ENCODE data around the gene UPK1A. TPM values are rescaled to one million over a fixed set of nuclear protein-coding genes. Genes with fewer than 3 reads are reported as not detected.

The UPK1A gene
- total and polyA plus RNA-seq, 4 donors: 0.03 TPM; not detected in 3

GRCh38 chr19:35663981-35664380 lies 2.3 kb upstream of the UPK1A start:
- H3K36me3 ChIP-seq (ENCODE audit: control insufficient read depth in 4 of 4, insufficient read depth in 4 of 4, low read length in 4 of 4): peaks cover 9 to 13% (median 10%) of the 10 kb centered on the region in 4 donors

GRCh38 chr19:35665157-35665556 lies 1.2 kb upstream of the UPK1A start:
- no peak for TF ChIP-seq CTCF (IDR thresholded peaks at IDR 0.05; ENCODE audit: control extremely low read depth, extremely low read depth)
- H3K4me3 ChIP-seq: no peak overlapping the region
- DNase-seq (no peak), ATAC-seq (ENCODE audit: insufficient read depth, low FRiP score) (no peak)
- H3K9ac ChIP-seq (ENCODE audit: insufficient read depth in 1 of 2, low read length in 2 of 2): no peak overlapping the region
- no peak overlapping the region for H3K27ac ChIP-seq (ENCODE audit: low read depth in 1 of 2, low read length in 1 of 2)
- H3K36me3 ChIP-seq (ENCODE audit: control insufficient read depth in 4 of 4, insufficient read depth in 4 of 4, low read length in 4 of 4): peaks cover 5 to 10% (median 7%) of the 10 kb centered on the region in 4 donors
- no peaks in the 10 kb centered on the region for H3K9me3 ChIP-seq (ENCODE audit: control insufficient read depth in 4 of 4, insufficient read depth in 3 of 4, low read length in 3 of 4)
- H3K4me1 ChIP-seq (ENCODE audit: control insufficient read depth in 5 of 5, insufficient read depth in 5 of 5, low read length in 5 of 5): no peaks in the 10 kb centered on the region
- WGBS, 2 donors: 93 to 94% methylated on average over 24 of the region's 24 CpGs
- peaks cover 0 to 2% (median 0%) of the 10 kb centered on the region in 3 donors for H3K27me3 ChIP-seq (ENCODE audit: control insufficient read depth in 3 of 3, insufficient read depth in 3 of 3, low read length in 2 of 3)

More at GRCh38 chr19:35663981-35664380, 2.3 kb upstream of the UPK1A start:
- Histone ChIP-seq H3K9me3 (ENCODE audit: control insufficient read depth in 4 of 4, insufficient read depth in 3 of 4, low read length in 3 of 4) (no peaks in the 10 kb centered on the region), H3K27ac (ENCODE audit: low read depth in 1 of 2, low read length in 1 of 2) (no peak overlapping the region), H3K9ac (ENCODE audit: insufficient read depth in 1 of 2, low read length in 2 of 2) (no peak overlapping the region), H3K4me1 (ENCODE audit: control insufficient read depth in 5 of 5, insufficient read depth in 5 of 5, low read length in 5 of 5) (no peaks in the 10 kb centered on the region), H3K27me3 (ENCODE audit: control insufficient read depth in 3 of 3, insufficient read depth in 3 of 3, low read length in 2 of 3) (no peaks in the 10 kb centered on the region), H3K4me3 (no peak overlapping the region)
- no peak for ATAC-seq (ENCODE audit: insufficient read depth, low FRiP score)
- no peak for TF ChIP-seq CTCF (IDR thresholded peaks at IDR 0.05; ENCODE audit: control extremely low read depth, extremely low read depth)
- WGBS, 2 donors: 88 to 95% methylated on average over 3 of the region's 3 CpGs
- DNase-seq: no peak

GRCh38 chr19:35665604-35666003 lies 713 bp upstream of the UPK1A start:
- H3K9ac ChIP-seq (ENCODE audit: insufficient read depth in 1 of 2, low read length in 2 of 2): no peak overlapping the region
- H3K4me1 ChIP-seq (ENCODE audit: control insufficient read depth in 5 of 5, insufficient read depth in 5 of 5, low read length in 5 of 5): no peaks in the 10 kb centered on the region
- 82 to 83% methylated on average over 7 of the region's 7 CpGs for WGBS, 2 donors
- peaks cover 5 to 10% (median 7%) of the 10 kb centered on the region in 4 donors for H3K36me3 ChIP-seq (ENCODE audit: control insufficient read depth in 4 of 4, insufficient read depth in 4 of 4, low read length in 4 of 4)
- no peaks in the 10 kb centered on the region for H3K9me3 ChIP-seq (ENCODE audit: control insufficient read depth in 4 of 4, insufficient read depth in 3 of 4, low read length in 3 of 4)
- DNase-seq (no peak), ATAC-seq (ENCODE audit: insufficient read depth, low FRiP score) (no peak)
- TF ChIP-seq CTCF (IDR thresholded peaks at IDR 0.05; ENCODE audit: control extremely low read depth, extremely low read depth): no peak
- no peak overlapping the region for H3K27ac ChIP-seq (ENCODE audit: low read depth in 1 of 2, low read length in 1 of 2)
- peaks cover 0 to 2% (median under 1%) of the 10 kb centered on the region in 3 donors for H3K27me3 ChIP-seq (ENCODE audit: control insufficient read depth in 3 of 3, insufficient read depth in 3 of 3, low read length in 2 of 3)
- no peak overlapping the region for H3K4me3 ChIP-seq

DNA sequence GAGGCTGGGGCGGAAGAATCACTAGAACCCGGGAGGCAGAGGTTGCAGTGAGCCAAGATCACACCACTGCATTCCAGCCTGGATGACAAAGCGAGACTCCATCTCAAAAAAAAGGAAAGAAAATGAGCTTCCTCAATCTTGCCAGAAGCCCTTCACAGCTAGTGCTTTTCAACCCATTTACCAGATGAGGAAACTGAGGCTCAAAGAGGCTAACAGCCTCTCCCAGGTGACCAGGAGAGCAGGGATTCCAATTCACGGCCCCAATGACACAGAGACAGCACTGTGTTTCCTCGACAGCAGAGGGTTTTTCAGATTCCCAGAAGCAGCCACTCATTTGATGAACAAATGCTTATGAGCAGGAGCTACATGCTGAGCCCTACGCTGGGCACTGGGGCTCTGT lies 3.2 kb downstream of the UPK1A start:
- no peak overlapping the region for H3K27ac ChIP-seq (ENCODE audit: low read depth in 1 of 2, low read length in 1 of 2)
- WGBS, 2 donors: 72 to 81% methylated on average over 6 of the region's 6 CpGs
- peaks cover 0 to 4% (median 0%) of the 10 kb centered on the region in 5 donors for H3K4me1 ChIP-seq (ENCODE audit: control insufficient read depth in 5 of 5, insufficient read depth in 5 of 5, low read length in 5 of 5)
- peaks cover 0 to 23% (median 8%) of the 10 kb centered on the region in 3 donors for H3K27me3 ChIP-seq (ENCODE audit: control insufficient read depth in 3 of 3, insufficient read depth in 3 of 3, low read length in 2 of 3)
- H3K9ac ChIP-seq (ENCODE audit: insufficient read depth in 1 of 2, low read length in 2 of 2): no peak overlapping the region
- H3K9me3 ChIP-seq (ENCODE audit: control insufficient read depth in 4 of 4, insufficient read depth in 3 of 4, low read length in 3 of 4): no peaks in the 10 kb centered on the region
- ATAC-seq (ENCODE audit: insufficient read depth, low FRiP score) (no peak), DNase-seq (no peak)
- TF ChIP-seq CTCF (IDR thresholded peaks at IDR 0.05; ENCODE audit: control extremely low read depth, extremely low read depth): no peak
- H3K36me3 ChIP-seq (ENCODE audit: control insufficient read depth in 4 of 4, insufficient read depth in 4 of 4, low read length in 4 of 4): peaks cover 0 to 3% (median 0%) of the 10 kb centered on the region in 4 donors
- no peak overlapping the region for H3K4me3 ChIP-seq

All from lung (tissue), 12 donors.